ENCODE results near the gene CEBPE.

- TF ChIP-seq CTCF (conservative IDR thresholded peaks at IDR 0.05; ENCODE audit: low read length) (no peak), EZH2phosphoT487 (IDR thresholded peaks at IDR 0.05; ENCODE audit: borderline replicate concordance) (no peak)
Observed at GRCh38 chr14:23164949-23165348, 45.9 kb upstream of the CEBPE start.

Data from Loucy (cell line).